Breast epithelium (tissue), 4 donors: ENCODE data around the gene C1orf210. TPM values are rescaled to one million over a fixed set of nuclear protein-coding genes. Genes with fewer than 3 reads are reported as not detected.

Experiments used
- DNase-seq, 2 donors: peaks; one replicate each; pipeline ENCODE4 v3.0.0-alpha.2; 2019; ENCODE audit warnings: low spot score in 2 of 2
- H3K27ac ChIP-seq, 2 donors: fragments of 200-600 bp; sonication (generic) in 1 of 2; one replicate each; pipeline ENCODE4 v1.5.1; 2016 to 2019; ENCODE audit warnings: mild to moderate bottlenecking in 1 of 2
- H3K27me3 ChIP-seq, 2 donors: fragments of 200-600 bp; sonication (generic) in 1 of 2; one replicate each; pipeline versions ENCODE4 v1.5.1 to v1.6.0; 2017 to 2019; ENCODE audit warnings: control low read depth in 1 of 2, mild to moderate bottlenecking in 1 of 2
- H3K36me3 ChIP-seq: fragments of 200-600 bp; one replicate; pipeline ENCODE4 v1.5.1; 2019
- H3K4me1 ChIP-seq, 2 donors: fragments of 200-600 bp; sonication (generic); one replicate each; pipeline ENCODE4 v1.5.1; 2016 to 2019; ENCODE audit warnings: control low read depth in 1 of 2
- H3K4me3 ChIP-seq, 3 donors: fragments of 200-600 bp; sonication (generic); 1 replicate in 2 of 3; 2 replicates in 1 of 3; pipeline ENCODE4 v1.5.1; 2016 to 2019; ENCODE audit warnings: mild to moderate bottlenecking in 3 of 3, moderate library complexity in 2 of 3
- H3K9me3 ChIP-seq, 2 donors: fragments of 200-600 bp; sonication (generic) in 1 of 2; one replicate each; pipeline ENCODE4 v1.5.1; 2016 to 2019; ENCODE audit warnings: control low read depth in 1 of 2
- CTCF ChIP-seq, 3 donors: fragments of 450-650 bp; IDR thresholded peaks; one replicate each; pipeline ENCODE4 v1.5.1; 2016 to 2017; ENCODE audit warnings: antibody characterized with exemption in 3 of 3, mild to moderate bottlenecking in 3 of 3, moderate library complexity in 3 of 3
- POLR2A ChIP-seq: fragments of 450-650 bp; IDR thresholded peaks from one replicate; pipeline ENCODE4 v1.6.1; 2016; ENCODE audit warnings: antibody characterized with exemption, mild to moderate bottlenecking, moderate library complexity
- POLR2AphosphoS5 ChIP-seq, 3 donors: sonication (generic); formaldehyde crosslinking; IDR thresholded peaks; one replicate each; pipeline ENCODE4 v1.6.1; 2017; ENCODE audit warnings: antibody characterized with exemption in 3 of 3
- intact Hi-C: fragments of 100-400 bp; cut with DNase I; formaldehyde crosslinking; loops from one replicate; pipeline ENCODE4 v1.15.1; 2023; ENCODE audit warnings: low total_unique reads
- total RNA-seq, 3 donors: library from RNA; depleted of rRNA; stranded (reverse); fragments of >200 nt; gene quantifications; one replicate each; pipeline ENCODE4 v1.1.0, GENCODE V29; 2016

The C1orf210 gene
- total RNA-seq, 3 donors from 2014 or later: 7.2 to 31.3 TPM; not detected in 1

GRCh38 chr1:43235040-43235439, 50.3 kb downstream of the C1orf210 start:
- Histone ChIP-seq H3K36me3 (no peaks in the 10 kb centered on the region), H3K27me3 (no peaks in the 10 kb centered on the region), H3K27ac (peak overlapping the region; percentile 49 to 62), H3K4me1 (no peaks in the 10 kb centered on the region), H3K4me3 (no peak overlapping the region), H3K9me3 (no peaks in the 10 kb centered on the region)
- no peak for TF ChIP-seq POLR2A
- no peak for TF ChIP-seq CTCF (IDR thresholded peaks at IDR 0.05)
- no peak for TF ChIP-seq POLR2AphosphoS5 (IDR thresholded peaks at IDR 0.05)
- intact Hi-C loops: no loop called here
- DNase-seq: peak in 1 of 2 donors; percentile 20

- Histone ChIP-seq H3K4me3 (no peak overlapping the region), H3K4me1 (no peaks in the 10 kb centered on the region), H3K27ac (no peak overlapping the region), H3K36me3 (no peaks in the 10 kb centered on the region), H3K9me3 (no peaks in the 10 kb centered on the region), H3K27me3 (no peaks in the 10 kb centered on the region)
- intact Hi-C loops: no loop called here
- no peak for TF ChIP-seq CTCF (IDR thresholded peaks at IDR 0.05)
- TF ChIP-seq POLR2AphosphoS5 (IDR thresholded peaks at IDR 0.05): no peak
- no peak for TF ChIP-seq POLR2A
- DNase-seq: peak in 1 of 2 donors; percentile 35
Measured at GRCh38 chr1:43234267-43234666, 51.1 kb downstream of the C1orf210 start.

- intact Hi-C loops: no loop called here
- no peak for TF ChIP-seq POLR2A
- no peak for TF ChIP-seq CTCF (IDR thresholded peaks at IDR 0.05)
- TF ChIP-seq POLR2AphosphoS5 (IDR thresholded peaks at IDR 0.05): no peak
- DNase-seq: no peak
Measured at GRCh38 chr1:43233631-43234030, 51.8 kb downstream of the C1orf210 start.

GRCh38 chr1:43232482-43232881, 52.9 kb downstream of the C1orf210 start:
- TF ChIP-seq CTCF (IDR thresholded peaks at IDR 0.05) (no peak), POLR2A (no peak), POLR2AphosphoS5 (IDR thresholded peaks at IDR 0.05) (no peak)
- Histone ChIP-seq H3K27me3 (no peaks in the 10 kb centered on the region), H3K27ac (peak overlapping the region in 1 of 2 donors; percentile 44), H3K36me3 (no peaks in the 10 kb centered on the region), H3K4me3 (no peak overlapping the region), H3K9me3 (no peaks in the 10 kb centered on the region), H3K4me1 (no peaks in the 10 kb centered on the region)
- intact Hi-C loops: no loop called here
- peak in 1 of 2 donors; percentile 13 for DNase-seq

More at GRCh38 chr1:43233631-43234030, 51.8 kb downstream of the C1orf210 start:
- Histone ChIP-seq H3K36me3 (no peaks in the 10 kb centered on the region), H3K4me1 (no peaks in the 10 kb centered on the region), H3K27me3 (no peaks in the 10 kb centered on the region), H3K4me3 (no peak overlapping the region), H3K27ac (no peak overlapping the region), H3K9me3 (no peaks in the 10 kb centered on the region)

- intact Hi-C loops: no loop called here
- Histone ChIP-seq H3K27ac (peak overlapping the region in 1 of 2 donors; percentile 44), H3K27me3 (no peaks in the 10 kb centered on the region), H3K4me3 (no peak overlapping the region), H3K36me3 (no peaks in the 10 kb centered on the region), H3K9me3 (no peaks in the 10 kb centered on the region), H3K4me1 (no peaks in the 10 kb centered on the region)
- DNase-seq: no peak
- TF ChIP-seq CTCF (IDR thresholded peaks at IDR 0.05) (no peak), POLR2AphosphoS5 (IDR thresholded peaks at IDR 0.05) (no peak), POLR2A (no peak)
Measured at GRCh38 chr1:43232074-43232473, 53.3 kb downstream of the C1orf210 start.

Other genes with a start within 250 kb of the C1orf210 start
- 10 to 100 TPM; 34.9 to 61.6 (median 46.4) TPM for gene EBNA1BP2, start 113.3 kb downstream of the C1orf210 start, total RNA-seq
- under 1 TPM; 0.16 to 0.88 (median 0.66) TPM for gene CFAP57, start 113.3 kb downstream of the C1orf210 start, total RNA-seq
- 10 to 100 TPM in 2 of 3 donors, not detected in 1; 19.3 to 30.1 TPM for gene TMEM125, start 15.6 kb downstream of the C1orf210 start, total RNA-seq
- 10 to 100 TPM in 2 of 3 donors, 1 to 10 TPM in 1; 9.4 to 39.0 (median 24.2) TPM for gene TIE1, start 15.4 kb upstream of the C1orf210 start, total RNA-seq
- not detected for gene MPL, start 52.2 kb upstream of the C1orf210 start, total RNA-seq
- gene CDC20, start 73.4 kb upstream of the C1orf210 start, total RNA-seq: 1 to 10 TPM; 1.3 to 5.8 (median 1.3) TPM
- gene ELOVL1, start 82.4 kb upstream of the C1orf210 start, total RNA-seq: 10 to 100 TPM; 45.9 to 60.6 (median 55.5) TPM
- gene MED8, start 104.2 kb upstream of the C1orf210 start, total RNA-seq: 10 to 100 TPM; 38.3 to 42.9 (median 38.8) TPM
- gene SZT2, start 104.3 kb upstream of the C1orf210 start, total RNA-seq: 10 to 100 TPM; 29.1 to 49.2 (median 44.3) TPM
- 10 to 100 TPM; 66.6 to 79.3 (median 70.1) TPM for gene HYI, start 168.3 kb upstream of the C1orf210 start, total RNA-seq
- gene PTPRF, start 245.3 kb upstream of the C1orf210 start, total RNA-seq: 100 to 1,000 TPM; 109 to 149 (median 116) TPM